HG02623 (cell line): ENCODE results near the gene FAM131B.

Experiments
- ATAC-seq: cut with Tn5 transposase; IDR thresholded peaks from one replicate; pipeline ENCODE4 v1.9.1; 2021; ENCODE audit warnings: moderate library complexity; ENCODE audit not compliant: unreplicated experiment

The FAM131B gene

GRCh38 chr7:143360788-143361551 is 1.5 kb downstream of the FAM131B start:
- no peak for ATAC-seq

GRCh38 chr7:143359771-143360353 is 2.7 kb downstream of the FAM131B start:
- no peak for ATAC-seq

GRCh38 chr7:143358626-143359025 is 3.9 kb downstream of the FAM131B start:
- no peak for ATAC-seq

- ATAC-seq: no peak
Observed at GRCh38 chr7:143356414-143357050, 6.0 kb downstream of the FAM131B start.

GRCh38 chr7:143355450-143356385 is 6.8 kb downstream of the FAM131B start:
- no peak for ATAC-seq

GRCh38 chr7:143354965-143355364 is 7.5 kb downstream of the FAM131B start:
- no peak for ATAC-seq

- ATAC-seq: no peak
Observed at GRCh38 chr7:143354376-143354775, 8.1 kb downstream of the FAM131B start.

GRCh38 chr7:143352531-143353002 is 9.9 kb downstream of the FAM131B start:
- ATAC-seq: no peak

- ATAC-seq: no peak
Observed at GRCh38 chr7:143351574-143351973, 10.9 kb downstream of the FAM131B start.

- ATAC-seq: no peak
Observed at GRCh38 chr7:143351060-143351459, 11.5 kb downstream of the FAM131B start.

GRCh38 chr7:143347950-143348349 is 14.6 kb downstream of the FAM131B start:
- ATAC-seq: no peak

- no peak for ATAC-seq
Observed at GRCh38 chr7:143346018-143346417, 16.5 kb downstream of the FAM131B start.

- ATAC-seq: peak; percentile 82
Observed at GRCh38 chr7:143345428-143345900, 17.0 kb downstream of the FAM131B start.

GRCh38 chr7:143343596-143343995 is 18.9 kb downstream of the FAM131B start:
- ATAC-seq: no peak

- no peak for ATAC-seq
Observed at GRCh38 chr7:143341842-143342241, 20.7 kb downstream of the FAM131B start.

GRCh38 chr7:143337216-143337615 is 25.3 kb downstream of the FAM131B start:
- ATAC-seq: no peak

- ATAC-seq: no peak
Observed at GRCh38 chr7:143334244-143334643, 28.3 kb downstream of the FAM131B start.

GRCh38 chr7:143331179-143331801 is 31.2 kb downstream of the FAM131B start:
- no peak for ATAC-seq

- no peak for ATAC-seq
Observed at GRCh38 chr7:143329471-143330170, 32.9 kb downstream of the FAM131B start.

- peak; percentile 61 for ATAC-seq
Observed at GRCh38 chr7:143327903-143328302, 34.6 kb downstream of the FAM131B start.
